GM23338 (cell line): ENCODE measurements around the gene FAM136A. TPM values are rescaled to one million over a fixed set of nuclear protein-coding genes. Genes with fewer than 3 reads are reported as not detected.

Experiments used
- ATAC-seq: fragments of 200-7000 bp; cut with Tn5 transposase; 3 replicates; pipeline ENCODE4 v1.9.1; 2020
- DNase-seq: peaks from one replicate; pipeline ENCODE4 v3.0.0-alpha.2; 2015; ENCODE audit warnings: low spot score
- H2AFZ ChIP-seq: fragments of 200-600 bp; sonication (generic); 2 replicates; pipeline ENCODE4 v1.8.0; 2016; ENCODE audit warnings: antibody characterized with exemption, mild to moderate bottlenecking, moderate library complexity
- H3F3A ChIP-seq: fragments of 200-600 bp; sonication (generic); replicated peaks from 2 replicates; pipeline ENCODE4 v1.8.0; 2017; ENCODE audit warnings: antibody characterized with exemption, mixed run types, low read depth
- H3K27ac ChIP-seq: fragments of 200-600 bp; sonication (generic); 2 replicates; pipeline ENCODE4 v1.6.1; 2016; ENCODE audit warnings: low read depth
- H3K27me3 ChIP-seq: fragments of 200-600 bp; sonication (generic); 2 replicates; pipeline ENCODE4 v1.8.0; 2016; ENCODE audit warnings: mild to moderate bottlenecking, mixed run types, moderate library complexity; ENCODE audit not compliant: insufficient read depth
- H3K36me3 ChIP-seq: fragments of 200-600 bp; sonication (generic); 2 replicates; pipeline ENCODE4 v1.8.0; 2016; ENCODE audit warnings: mild to moderate bottlenecking; ENCODE audit not compliant: insufficient read depth
- H3K4me1 ChIP-seq: fragments of 200-600 bp; sonication (generic); 2 replicates; pipeline ENCODE4 v1.8.0; 2016; ENCODE audit warnings: mild to moderate bottlenecking, moderate library complexity; ENCODE audit not compliant: insufficient read depth
- H3K4me2 ChIP-seq: fragments of 200-600 bp; sonication (generic); 2 replicates; pipeline ENCODE4 v1.7.1; 2017; ENCODE audit warnings: mixed run types
- H3K4me3 ChIP-seq: fragments of 200-600 bp; sonication (generic); 2 replicates; pipeline ENCODE4 v1.6.1; 2016; ENCODE audit warnings: mixed run types
- H3K79me2 ChIP-seq: fragments of 200-600 bp; sonication (generic); replicated peaks from 2 replicates; pipeline ENCODE4 v1.8.0; 2017; ENCODE audit warnings: mild to moderate bottlenecking; ENCODE audit not compliant: insufficient read depth
- H3K9me2 ChIP-seq: fragments of 200-600 bp; sonication (generic); 2 replicates; pipeline ENCODE4 v1.8.0; 2017; ENCODE audit not compliant: insufficient read depth
- H4K20me1 ChIP-seq: fragments of 200-600 bp; sonication (generic); replicated peaks from 2 replicates; pipeline ENCODE4 v1.8.0; 2017; ENCODE audit warnings: mild to moderate bottlenecking; ENCODE audit not compliant: insufficient read depth
- H3K27ac Mint-ChIP-seq: 2 replicates; pipeline ENCODE4 v1.8.0; 2020; ENCODE audit warnings: inconsistent platforms, mild to moderate bottlenecking, moderate library complexity, mixed read lengths
- H3K27me3 Mint-ChIP-seq: 3 replicates; pipeline ENCODE4 v1.8.0; 2022; ENCODE audit warnings: low read depth, mild to moderate bottlenecking, moderate library complexity, mixed read lengths, inconsistent platforms; ENCODE audit not compliant: insufficient read depth, poor library complexity
- H3K36me3 Mint-ChIP-seq: 3 replicates; pipeline ENCODE4 v1.8.0; 2021; ENCODE audit warnings: low read depth, mild to moderate bottlenecking, inconsistent platforms, moderate library complexity, mixed read lengths
- H3K4me1 Mint-ChIP-seq: 3 replicates; pipeline ENCODE4 v1.8.0; 2020; ENCODE audit warnings: mild to moderate bottlenecking, inconsistent platforms, mixed read lengths
- H3K4me3 Mint-ChIP-seq: 3 replicates; pipeline ENCODE4 v1.8.0; 2021; ENCODE audit warnings: moderate library complexity, mild to moderate bottlenecking, inconsistent platforms, mixed read lengths
- H3K9me3 Mint-ChIP-seq: 3 replicates; pipeline ENCODE4 v1.8.0; 2020; ENCODE audit warnings: moderate library complexity, mild to moderate bottlenecking, inconsistent platforms, mixed read lengths
- CREB1 ChIP-seq: fragments of 250-450 bp; sonication (Bioruptor Pico); IDR thresholded peaks from 2 replicates; pipeline ENCODE4 v1.5.0; 2020; ENCODE audit warnings: low read depth, mild to moderate bottlenecking, moderate library complexity
- CTCF ChIP-seq, 2 experiments: fragments of 200-600 bp in 1 of 2; sonication (generic) in 1 of 2; conservative IDR thresholded peaks; 2 replicates each; pipeline versions ENCODE4 v1.5.1 to v1.6.1; 2016 to 2017; ENCODE audit warnings: antibody characterized with exemption in 2 of 2, low read depth in 2 of 2, mild to moderate bottlenecking in 2 of 2, moderate library complexity in 1 of 2
- EZH2 ChIP-seq: fragments of 200-600 bp; sonication (generic); IDR thresholded peaks from one replicate; pipeline ENCODE4 v1.8.0; 2017; ENCODE audit warnings: antibody characterized with exemption, mild to moderate bottlenecking, low read depth; ENCODE audit not compliant: unreplicated experiment
- EZH2phosphoT487 ChIP-seq: fragments of 200-600 bp; sonication (generic); IDR thresholded peaks from one replicate; pipeline ENCODE4 v1.8.1; 2018; ENCODE audit warnings: antibody characterized with exemption; ENCODE audit not compliant: unreplicated experiment
- JUNB ChIP-seq: IDR thresholded peaks from one replicate; pipeline ENCODE4 v1.6.1; 2016; ENCODE audit warnings: antibody characterized with exemption; ENCODE audit not compliant: unreplicated experiment
- NANOG ChIP-seq: IDR thresholded peaks from 2 replicates; pipeline ENCODE4 v1.6.1; 2016; ENCODE audit warnings: antibody characterized with exemption, borderline replicate concordance
- POLR2AphosphoS5 ChIP-seq: IDR thresholded peaks from 2 replicates; pipeline ENCODE4 v1.6.1; 2016; ENCODE audit warnings: antibody characterized with exemption, low read depth
- REST ChIP-seq: IDR thresholded peaks from one replicate; pipeline ENCODE4 v1.6.1; 2018; ENCODE audit warnings: antibody characterized with exemption; ENCODE audit not compliant: unreplicated experiment
- STAT1 ChIP-seq: IDR thresholded peaks from one replicate; pipeline ENCODE4 v1.6.1; 2016; ENCODE audit warnings: antibody characterized with exemption; ENCODE audit not compliant: unreplicated experiment
- ZNF114 ChIP-seq: fragments of 250-450 bp; sonication (Bioruptor Pico); IDR thresholded peaks from 2 replicates; pipeline ENCODE4 v1.5.0; 2020; ENCODE audit warnings: mild to moderate bottlenecking, moderate library complexity
- ZNF331 ChIP-seq: fragments of 250-450 bp; sonication (Bioruptor Pico); IDR thresholded peaks from 2 replicates; pipeline ENCODE4 v1.5.0; 2020; ENCODE audit warnings: low read depth, mild to moderate bottlenecking, moderate library complexity
- ZNF462 ChIP-seq: fragments of 250-450 bp; sonication (Bioruptor Pico); IDR thresholded peaks from 2 replicates; pipeline ENCODE4 v1.5.0; 2020; ENCODE audit warnings: mild to moderate bottlenecking, moderate library complexity
- polyA plus RNA-seq: library from polyadenylated mRNA; unstranded; fragments of >200 nt; fragmentation: Nextera tagmentation; extraction: Ambion mirVana; gene quantifications from 2 replicates; pipeline ENCODE4 v1.2.1, GENCODE V29; 2016
- total RNA-seq: library from RNA; depleted of rRNA; stranded (reverse); fragments of >200 nt; shearing (Covaris generic); gene quantifications from 2 replicates; pipeline ENCODE4 v1.2.3, GENCODE V29; 2014
- TF ChIP-seq, protein P1 (sequence below): IDR thresholded peaks from 2 replicates; pipeline ENCODE4 v1.6.1; 2016; ENCODE audit warnings: antibody characterized with exemption

Gene FAM136A
- total and polyA plus RNA-seq, 2 experiments from 2014 or later: 115 to 150 TPM

- TF ChIP-seq REST: no peak
- no peak for TF ChIP-seq STAT1
- TF ChIP-seq EZH2: no peak
- TF ChIP-seq, protein P1, sequence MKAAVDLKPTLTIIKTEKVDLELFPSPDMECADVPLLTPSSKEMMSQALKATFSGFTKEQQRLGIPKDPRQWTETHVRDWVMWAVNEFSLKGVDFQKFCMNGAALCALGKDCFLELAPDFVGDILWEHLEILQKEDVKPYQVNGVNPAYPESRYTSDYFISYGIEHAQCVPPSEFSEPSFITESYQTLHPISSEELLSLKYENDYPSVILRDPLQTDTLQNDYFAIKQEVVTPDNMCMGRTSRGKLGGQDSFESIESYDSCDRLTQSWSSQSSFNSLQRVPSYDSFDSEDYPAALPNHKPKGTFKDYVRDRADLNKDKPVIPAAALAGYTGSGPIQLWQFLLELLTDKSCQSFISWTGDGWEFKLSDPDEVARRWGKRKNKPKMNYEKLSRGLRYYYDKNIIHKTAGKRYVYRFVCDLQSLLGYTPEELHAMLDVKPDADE: no peak
- TF ChIP-seq CTCF (conservative IDR thresholded peaks at IDR 0.05; ENCODE audit: low read depth in 2 of 2): no peak
- no peak for TF ChIP-seq JUNB
- no peak for TF ChIP-seq POLR2AphosphoS5
These were observed 2.6 kb upstream of the FAM136A start (continued) for GRCh38 chr2:70304498-70304897.

GRCh38 chr2:70303186-70303585, 1.3 kb upstream of the FAM136A start:
- no peaks in the 10 kb centered on the region; the same call in 1 of the 2 replicates for H4K20me1 ChIP-seq
- H3K9me2 ChIP-seq: no peaks in the 10 kb centered on the region
- Mint-ChIP-seq H3K27me3 (peaks cover 18% of the 10 kb centered on the region), H3K9me3 (peaks cover 17% of the 10 kb centered on the region), H3K4me3 (peak overlapping the region; percentile 1; the same call in 1 of the 3 replicates), H3K27ac (no peak overlapping the region), H3K4me1 (peaks cover 26% of the 10 kb centered on the region), H3K36me3 (peaks cover 37% of the 10 kb centered on the region)
- H3K4me1 ChIP-seq: peaks cover 13% of the 10 kb centered on the region
- DNase-seq (no peak), ATAC-seq (no peak)
- H3F3A ChIP-seq: peaks cover 13% of the 10 kb centered on the region; the same call in 1 of the 2 replicates
- H3K27ac ChIP-seq: no peak overlapping the region
- no peak overlapping the region for H2AFZ ChIP-seq
- H3K4me2 ChIP-seq: no peak overlapping the region
- no peak overlapping the region for H3K4me3 ChIP-seq
- peaks cover 7% of the 10 kb centered on the region for H3K79me2 ChIP-seq
- H3K36me3 ChIP-seq: peaks cover 13% of the 10 kb centered on the region
- no peaks in the 10 kb centered on the region; the same call in 1 of the 2 replicates for H3K27me3 ChIP-seq
- TF ChIP-seq STAT1 (no peak), POLR2AphosphoS5 (no peak), ZNF331 (CRISPR knock-in tag) (no peak), EZH2phosphoT487 (no peak), JUNB (no peak), CREB1 (CRISPR knock-in tag) (no peak), EZH2 (no peak), NANOG (no peak), ZNF114 (CRISPR knock-in tag) (no peak), ZNF462 (CRISPR knock-in tag) (no peak)
